Liver (tissue), 3 donors: ENCODE data around the gene SLC30A5.

ENCODE experiments used
- EGR1 ChIP-seq, 2 donors: IDR thresholded peaks; 2 replicates each; pipeline ENCODE4 v1.6.1; 2016 to 2018; ENCODE audit warnings: antibody characterized with exemption in 2 of 2, low read depth in 2 of 2
- GABPA ChIP-seq, 2 donors: IDR thresholded peaks in 1 of 2; conservative IDR thresholded peaks in 1 of 2; 2 replicates each; pipeline ENCODE4 v1.6.1; 2016; ENCODE audit warnings: antibody characterized with exemption in 2 of 2, mild to moderate bottlenecking in 1 of 2, moderate library complexity in 1 of 2
- RAD21 ChIP-seq, 2 donors: IDR thresholded peaks; 2 replicates each; pipeline ENCODE4 v1.6.1; 2016; ENCODE audit warnings: antibody characterized with exemption in 2 of 2, mild to moderate bottlenecking in 2 of 2
- REST ChIP-seq: IDR thresholded peaks from 2 replicates; pipeline ENCODE4 v1.6.1; 2016; ENCODE audit warnings: antibody characterized with exemption, mild to moderate bottlenecking
- YY1 ChIP-seq: IDR thresholded peaks from 2 replicates; pipeline ENCODE4 v1.6.1; 2016; ENCODE audit warnings: antibody characterized with exemption, mild to moderate bottlenecking
- ZBTB33 ChIP-seq: IDR thresholded peaks from 2 replicates; pipeline ENCODE4 v1.6.1; 2016; ENCODE audit warnings: antibody characterized with exemption
- TF ChIP-seq, protein P1 (sequence below): fragments of 150-350 bp; IDR thresholded peaks from 2 replicates; pipeline ENCODE4 v1.5.1; 2017; ENCODE audit warnings: improper control_type of control experiment, low read depth, low read length; ENCODE audit not compliant: missing input control
- donor health status: healthy.
- donor health status: healthy.

GRCh38 chr5:69138766-69139165, 45.0 kb downstream of the SLC30A5 start:
- TF ChIP-seq REST (no peak), RAD21 (IDR thresholded peaks at IDR 0.05) (no peak), ZBTB33 (no peak), GABPA (IDR thresholded peaks at IDR 0.05 in 1 of 2, conservative IDR thresholded peaks at IDR 0.05 in 1 of 2) (no peak), YY1 (no peak), EGR1 (IDR thresholded peaks at IDR 0.05; ENCODE audit: low read depth in 2 of 2) (no peak)
- TF ChIP-seq, protein P1, sequence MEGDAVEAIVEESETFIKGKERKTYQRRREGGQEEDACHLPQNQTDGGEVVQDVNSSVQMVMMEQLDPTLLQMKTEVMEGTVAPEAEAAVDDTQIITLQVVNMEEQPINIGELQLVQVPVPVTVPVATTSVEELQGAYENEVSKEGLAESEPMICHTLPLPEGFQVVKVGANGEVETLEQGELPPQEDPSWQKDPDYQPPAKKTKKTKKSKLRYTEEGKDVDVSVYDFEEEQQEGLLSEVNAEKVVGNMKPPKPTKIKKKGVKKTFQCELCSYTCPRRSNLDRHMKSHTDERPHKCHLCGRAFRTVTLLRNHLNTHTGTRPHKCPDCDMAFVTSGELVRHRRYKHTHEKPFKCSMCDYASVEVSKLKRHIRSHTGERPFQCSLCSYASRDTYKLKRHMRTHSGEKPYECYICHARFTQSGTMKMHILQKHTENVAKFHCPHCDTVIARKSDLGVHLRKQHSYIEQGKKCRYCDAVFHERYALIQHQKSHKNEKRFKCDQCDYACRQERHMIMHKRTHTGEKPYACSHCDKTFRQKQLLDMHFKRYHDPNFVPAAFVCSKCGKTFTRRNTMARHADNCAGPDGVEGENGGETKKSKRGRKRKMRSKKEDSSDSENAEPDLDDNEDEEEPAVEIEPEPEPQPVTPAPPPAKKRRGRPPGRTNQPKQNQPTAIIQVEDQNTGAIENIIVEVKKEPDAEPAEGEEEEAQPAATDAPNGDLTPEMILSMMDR = no peak
